Erythroblast (primary cell): ENCODE results near the gene DMD.

Experiments used
- GATA1 ChIP-seq: IDR thresholded peaks from 2 replicates; pipeline ENCODE4 v1.6.1; 2011; ENCODE audit warnings: low read depth, mild to moderate bottlenecking, control low read depth, low read length, moderate library complexity
- POLR2A ChIP-seq: IDR thresholded peaks from 2 replicates; pipeline ENCODE4 v1.6.1; 2011; ENCODE audit warnings: mild to moderate bottlenecking, low read length

GRCh38 chrX:32041181-32041580 is 1170.2 kb downstream of the DMD start:
- TF ChIP-seq POLR2A: no peak
- TF ChIP-seq GATA1: no peak
